ENCODE data around the gene RYR3. TPM values are rescaled to one million over a fixed set of nuclear protein-coding genes. Genes with fewer than 3 reads are reported as not detected.

Gene RYR3
- under 0.01 TPM in 1 of 2 replicates, not detected in the other for total RNA-seq (2014; rRNA removed; shearing (Covaris generic))

GRCh38 chr15:33310481-33311311 lies at the start of gene RYR3:
RYR3 (plus strand) TSS chr15:33310967; CDS start chr15:33311046, 79 bp downstream.
- DNase-seq (ENCODE audit: low read depth), result no peak

- no peak for DNase-seq (ENCODE audit: low read depth)
Measured at GRCh38 chr15:33262306-33262705, 48.5 kb upstream of the RYR3 start.

DNA sequence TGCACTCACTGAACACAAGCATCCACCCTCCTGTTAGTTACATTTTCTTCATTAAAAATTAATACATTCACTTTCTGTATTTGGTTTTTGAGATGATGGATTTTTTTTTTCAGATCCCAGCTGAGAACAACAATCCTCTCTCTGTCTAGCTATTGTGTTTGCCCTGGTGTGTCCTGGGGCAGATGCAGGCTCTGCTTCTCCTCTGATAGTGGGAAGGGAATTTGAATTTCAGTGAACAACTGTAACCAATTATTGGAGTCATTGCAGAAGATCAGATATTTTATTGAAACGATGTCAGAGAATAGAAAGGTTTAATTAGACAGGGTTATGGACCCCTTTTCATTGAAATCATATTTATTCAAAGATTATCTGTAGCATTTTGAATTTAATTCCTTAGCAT lies 33.1 kb upstream of the RYR3 start:
- no peak for DNase-seq (ENCODE audit: low read depth)

- DNase-seq (ENCODE audit: low read depth), result peak; percentile 97
Measured at GRCh38 chr15:33278816-33279612, 31.8 kb upstream of the RYR3 start.

DNA sequence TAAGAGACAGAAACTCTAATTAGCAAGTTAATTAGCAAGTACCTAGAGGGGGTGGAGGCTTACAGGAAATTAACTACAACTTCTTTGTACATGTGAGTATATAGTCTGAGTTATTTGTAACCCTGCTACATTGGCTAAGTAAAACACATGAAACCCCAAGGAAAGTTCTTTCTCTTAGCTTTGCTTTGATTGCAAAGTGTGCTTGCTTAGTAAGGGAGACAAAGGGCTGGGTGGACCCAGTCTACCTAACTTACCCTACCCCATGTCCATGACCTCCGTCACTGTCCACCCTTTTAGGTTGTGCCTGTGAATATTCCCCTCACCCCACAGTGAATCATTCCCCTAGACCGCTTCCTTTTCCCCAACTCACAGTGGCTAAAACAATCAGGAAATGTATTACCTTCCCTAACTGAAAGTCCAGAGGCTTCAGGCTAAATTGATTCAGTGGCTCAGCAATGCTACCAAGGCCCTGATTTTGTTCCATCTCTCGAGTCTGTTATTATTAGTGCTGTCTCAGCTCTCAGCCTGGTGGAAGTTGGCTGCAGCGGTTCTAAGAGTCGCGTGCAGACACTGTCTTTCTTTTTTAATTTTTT lies 31.1 kb upstream of the RYR3 start:
- peak; percentile 93 for DNase-seq (ENCODE audit: low read depth)

- no peak for DNase-seq (ENCODE audit: low read depth)
Measured at GRCh38 chr15:33282226-33283020, 28.3 kb upstream of the RYR3 start.

DNA sequence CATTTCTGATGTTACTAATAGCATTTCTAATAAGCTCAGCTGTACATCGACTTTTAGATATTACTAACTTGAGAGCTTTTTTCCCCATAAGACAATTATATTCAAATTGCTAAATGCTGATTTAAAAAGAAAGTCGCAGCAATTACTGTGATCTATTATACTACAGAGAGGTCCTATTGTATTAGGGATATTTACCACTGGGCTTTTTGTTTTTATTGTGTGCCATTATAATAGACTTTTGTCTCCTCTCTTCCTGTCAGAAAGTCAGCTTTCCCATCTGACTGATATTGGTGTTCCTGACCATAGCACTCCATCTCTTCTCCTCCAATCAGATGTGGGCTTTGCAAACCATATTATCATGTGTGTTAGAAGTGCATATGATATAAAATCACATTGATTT lies 27.2 kb upstream of the RYR3 start:
- DNase-seq (ENCODE audit: low read depth), result no peak

GRCh38 chr15:33284336-33284735 lies 26.4 kb upstream of the RYR3 start:
- no peak for DNase-seq (ENCODE audit: low read depth)

DNA sequence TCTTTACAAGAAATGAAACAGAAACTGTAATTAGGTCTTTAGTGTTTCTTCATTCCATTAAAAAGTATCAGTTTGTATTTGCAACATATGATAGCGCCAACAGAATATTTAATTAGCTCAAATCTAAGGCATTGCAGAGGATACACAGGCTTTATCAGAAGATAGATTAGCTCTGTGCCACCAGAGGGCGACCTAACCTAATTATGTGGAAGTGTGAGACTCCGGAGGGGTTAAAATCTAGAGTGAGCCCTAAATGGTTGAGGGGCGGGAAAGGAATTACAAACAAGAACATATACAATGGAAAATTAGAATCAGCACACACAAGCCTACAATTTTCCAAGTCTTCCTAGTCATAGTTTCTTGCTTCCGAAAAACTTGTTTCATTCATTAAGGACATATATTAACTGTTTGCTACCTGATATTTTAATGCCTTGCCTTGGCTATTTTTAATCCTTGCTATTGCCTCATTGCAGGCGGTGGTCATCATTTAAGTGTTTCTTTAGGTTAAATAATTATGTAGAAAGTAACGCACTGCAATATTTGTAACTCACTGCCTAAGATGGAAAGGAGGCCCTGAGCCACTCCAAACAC lies 18.0 kb upstream of the RYR3 start:
- peak; percentile 56 for DNase-seq (ENCODE audit: low read depth)

DNA sequence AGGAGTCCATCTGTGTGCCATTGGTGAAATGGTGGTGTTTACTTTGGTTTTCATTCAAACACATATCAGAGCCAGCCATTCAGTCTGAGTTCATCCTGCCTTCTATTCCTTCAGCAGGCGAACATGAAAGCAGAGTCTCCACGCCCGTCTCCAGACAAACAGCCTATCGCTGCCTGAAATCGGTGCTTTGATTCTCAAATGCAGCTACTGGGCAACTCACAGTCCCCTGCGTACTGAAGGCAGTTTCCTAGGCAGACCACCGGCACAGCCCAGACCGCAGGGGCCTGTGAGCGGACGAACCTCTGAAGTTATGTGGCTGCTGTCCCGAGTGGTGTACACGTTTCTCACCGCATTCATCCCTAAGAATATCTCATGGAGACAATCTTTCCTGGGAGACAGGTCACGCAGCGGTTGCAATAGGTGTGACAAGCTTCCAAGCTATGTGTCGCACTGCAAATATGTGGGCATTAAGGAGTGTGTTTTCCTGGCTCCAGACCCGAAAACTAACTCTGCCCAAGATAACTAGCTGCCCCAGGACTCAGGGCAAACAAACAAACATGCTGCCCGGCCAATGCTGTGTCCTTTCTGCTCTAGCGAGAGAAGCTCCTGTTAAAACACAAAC lies 16.9 kb upstream of the RYR3 start:
- DNase-seq (ENCODE audit: low read depth), result no peak

DNA sequence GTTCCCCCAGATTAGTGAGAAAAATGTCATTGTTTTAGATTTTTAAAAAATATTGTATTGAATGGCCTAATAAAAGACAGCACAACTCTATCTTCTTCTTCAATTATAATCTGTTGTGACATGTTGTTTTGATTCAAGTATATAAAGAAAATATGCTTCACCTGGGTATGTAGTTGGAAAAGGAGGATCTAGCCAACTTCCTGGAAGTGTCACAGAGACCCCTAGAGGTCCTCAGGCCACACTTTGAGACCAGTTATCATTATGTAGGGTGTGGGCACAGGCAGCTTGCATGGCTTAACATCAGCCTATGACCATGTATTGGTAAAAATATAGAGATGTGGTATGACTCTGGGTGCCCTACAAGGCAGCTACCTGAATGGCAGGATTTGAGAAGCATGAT lies 14.7 kb upstream of the RYR3 start:
- no peak for DNase-seq (ENCODE audit: low read depth)

DNA sequence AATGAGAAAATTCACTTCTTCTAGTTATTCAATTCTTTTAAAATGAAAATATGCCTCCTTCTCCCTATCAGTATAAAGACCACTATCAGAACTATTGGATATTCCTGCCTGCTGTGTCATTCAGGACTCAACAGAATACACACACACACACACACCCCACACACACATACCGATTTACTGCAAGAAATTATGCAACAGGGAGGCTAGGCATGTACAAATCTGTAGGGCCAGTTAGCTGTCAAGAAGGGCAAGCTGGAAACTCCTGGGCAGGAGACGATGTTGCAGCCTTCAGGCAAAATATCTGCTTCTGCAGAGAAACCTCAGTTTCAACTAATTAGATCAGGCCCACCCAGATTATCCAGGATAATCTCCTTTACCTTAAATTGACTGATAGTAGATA lies 13.9 kb upstream of the RYR3 start:
- DNase-seq (ENCODE audit: low read depth), result no peak

DNA sequence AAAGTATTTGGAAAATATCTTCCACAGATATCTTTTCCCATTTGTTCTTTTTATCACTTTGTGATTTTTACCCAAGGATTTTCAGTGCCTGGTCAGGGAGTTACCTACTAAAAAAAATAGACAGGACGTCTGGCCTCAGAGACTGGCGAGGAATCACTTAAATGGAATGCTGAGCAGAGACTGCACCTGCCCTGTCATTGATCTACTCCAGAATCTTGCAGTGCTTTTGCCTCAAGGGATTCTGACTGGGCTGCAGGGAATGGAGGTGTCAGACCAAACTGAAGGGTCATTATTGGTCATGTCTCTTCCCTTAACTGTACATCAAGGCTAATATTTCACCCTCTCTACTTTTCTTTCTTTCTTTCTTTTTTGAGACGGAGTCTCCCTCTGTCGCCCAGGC lies 12.1 kb upstream of the RYR3 start:
- DNase-seq (ENCODE audit: low read depth), result peak; percentile 44

DNA sequence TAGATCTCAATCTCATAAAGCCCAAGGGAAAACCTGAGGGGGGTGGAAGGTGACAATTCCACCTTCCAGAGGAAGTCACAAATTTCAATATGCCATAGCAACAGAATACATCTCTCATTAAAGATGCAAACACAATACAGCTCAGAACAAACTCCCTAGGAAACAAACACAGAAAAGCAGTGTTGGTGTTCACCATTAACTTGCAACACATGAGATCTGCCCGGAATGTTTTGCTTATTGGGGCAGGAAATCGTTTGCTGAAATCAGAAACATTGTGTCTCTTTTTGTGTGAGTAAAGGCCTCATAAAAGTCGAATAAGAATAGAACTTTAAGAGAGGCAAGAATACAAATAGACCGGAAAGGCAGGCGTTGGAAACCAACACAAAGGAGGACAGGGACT lies 5.8 kb upstream of the RYR3 start:
- DNase-seq (ENCODE audit: low read depth), result no peak

- peak; percentile 25 for DNase-seq (ENCODE audit: low read depth)
Measured at GRCh38 chr15:33309602-33310276, 1.0 kb upstream of the RYR3 start.

GRCh38 chr15:33311312-33311971 lies 675 bp downstream of the RYR3 start:
- no peak for DNase-seq (ENCODE audit: low read depth)

- peak; percentile 18 for DNase-seq (ENCODE audit: low read depth)
Measured at GRCh38 chr15:33313491-33313890, 2.7 kb downstream of the RYR3 start.

DNA sequence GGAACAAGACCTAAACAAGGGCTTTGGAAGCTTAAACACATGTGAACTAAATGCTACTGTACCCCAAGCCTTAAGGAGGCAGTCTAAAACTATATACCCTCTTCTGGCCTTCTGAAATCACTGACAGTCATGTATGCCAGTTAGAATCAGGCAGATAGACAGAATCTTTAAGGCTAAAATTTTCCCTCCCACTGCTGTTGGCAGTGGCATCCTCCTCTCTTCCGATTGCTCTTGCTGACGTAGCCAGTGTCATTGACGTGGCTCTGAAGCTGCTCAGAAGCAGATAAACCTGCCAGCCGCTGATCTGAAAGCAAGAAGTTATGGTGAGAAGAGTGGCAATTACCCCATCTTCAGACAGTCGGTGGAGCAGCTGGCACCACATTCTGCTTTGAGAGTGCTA lies 3.3 kb downstream of the RYR3 start:
- peak; percentile 20 for DNase-seq (ENCODE audit: low read depth)

GRCh38 chr15:33315044-33315443 lies 4.3 kb downstream of the RYR3 start:
- no peak for DNase-seq (ENCODE audit: low read depth)

DNA sequence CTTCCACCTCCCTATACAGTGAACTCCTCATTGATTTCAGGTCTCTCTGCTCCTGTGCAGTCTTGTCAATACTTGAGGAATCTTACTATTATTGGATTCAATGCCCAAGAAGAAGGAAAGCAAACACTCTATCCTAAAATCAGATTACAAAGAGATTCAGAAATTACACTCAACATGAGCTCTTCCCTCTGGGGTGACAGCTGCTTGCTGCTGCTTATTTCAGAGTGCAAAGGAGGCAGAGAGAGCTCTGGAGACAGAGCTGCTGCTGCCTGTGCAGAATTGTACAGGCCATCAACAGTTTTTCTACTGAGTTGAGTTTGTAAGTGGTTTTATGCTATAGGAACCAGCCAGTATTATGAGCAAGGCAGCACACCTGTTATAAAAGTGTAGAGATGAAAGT lies 7.1 kb downstream of the RYR3 start:
- DNase-seq (ENCODE audit: low read depth), result no peak

Measured in RPMI7951 (cell line).